HG03520 (cell line): ENCODE results near the gene RAP1GDS1.
A peak's percentile ranks its signal among the peaks of the same experiment; 100 is the strongest.
"Not testable (repeated sequence)": the region's sequence is repeated elsewhere in the genome, so short reads cannot be mapped to it uniquely, and the experiment has no call there.

Experiments
- ATAC-seq: cut with Tn5 transposase; IDR thresholded peaks from one replicate; pipeline ENCODE4 v1.9.1; 2021; ENCODE audit warnings: mild to moderate bottlenecking, moderate library complexity; ENCODE audit not compliant: unreplicated experiment

RAP1GDS1 gene

DNA sequence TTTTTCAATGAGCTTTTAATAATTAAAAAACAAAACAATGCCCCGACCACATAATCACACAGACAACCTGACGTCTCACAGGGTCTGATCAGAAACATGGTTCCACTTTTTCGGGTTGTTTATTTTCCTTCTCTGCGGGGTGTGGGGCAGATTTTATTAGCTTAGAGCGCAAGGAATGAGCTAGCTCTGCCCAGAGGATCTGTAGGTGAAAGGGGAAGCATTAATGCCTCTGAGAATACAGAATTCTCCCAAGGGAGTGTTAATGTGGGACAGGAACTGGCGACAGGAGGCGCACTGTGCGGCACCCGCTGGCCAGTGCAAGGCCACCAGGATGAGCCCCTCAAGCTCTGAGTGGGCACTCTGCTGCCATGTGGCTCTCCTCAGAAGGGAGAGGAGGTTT is 215.7 kb downstream of the RAP1GDS1 start:
- no peak for ATAC-seq

DNA sequence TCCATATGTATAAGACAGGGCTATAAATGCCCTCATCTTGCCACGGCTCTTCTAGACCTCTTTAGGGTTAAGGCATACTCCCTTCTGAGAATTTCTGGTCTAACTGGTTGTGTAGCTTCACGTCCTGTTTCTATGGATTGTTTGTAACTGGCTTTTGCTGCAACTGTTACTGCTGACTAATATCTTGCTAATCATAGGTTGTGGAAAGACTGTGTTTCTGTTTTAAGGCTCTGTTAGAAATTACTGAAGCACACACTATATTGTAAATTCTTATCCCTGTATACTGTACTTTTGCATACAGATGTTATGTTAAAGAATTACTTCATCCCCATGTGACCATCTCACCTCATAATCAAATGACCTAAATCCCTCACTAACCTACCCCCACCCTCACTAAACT is 218.4 kb downstream of the RAP1GDS1 start:
- not testable (repeated sequence) for ATAC-seq

- no peak for ATAC-seq
Measured at GRCh38 chr4:98480535-98480934, 219.4 kb downstream of the RAP1GDS1 start.

GRCh38 chr4:98481167-98481566 is 220.0 kb downstream of the RAP1GDS1 start:
- no peak for ATAC-seq

DNA sequence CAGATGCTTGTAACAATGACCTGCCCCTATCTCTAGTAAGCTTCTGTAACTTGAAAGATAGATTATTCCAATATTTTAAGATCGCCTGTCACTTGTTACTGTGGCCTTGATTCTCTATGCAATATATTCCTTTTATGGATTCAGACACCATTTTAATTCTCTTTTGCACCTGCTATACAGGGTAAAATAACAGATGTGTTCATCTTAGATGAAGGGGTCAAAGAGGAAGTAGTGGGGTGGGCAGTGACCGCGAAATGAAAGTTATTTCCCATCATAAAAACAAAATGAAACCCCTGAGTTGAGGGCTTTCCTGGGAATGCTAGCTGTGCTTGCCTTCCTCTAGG is 221.3 kb downstream of the RAP1GDS1 start:
- no peak for ATAC-seq

- ATAC-seq = peak; percentile 92
Measured at GRCh38 chr4:98482847-98483806, 221.9 kb downstream of the RAP1GDS1 start.

- no peak for ATAC-seq
Measured at GRCh38 chr4:98484031-98484430, 222.8 kb downstream of the RAP1GDS1 start.

- ATAC-seq = no peak
Measured at GRCh38 chr4:98485816-98486345, 224.7 kb downstream of the RAP1GDS1 start.

DNA sequence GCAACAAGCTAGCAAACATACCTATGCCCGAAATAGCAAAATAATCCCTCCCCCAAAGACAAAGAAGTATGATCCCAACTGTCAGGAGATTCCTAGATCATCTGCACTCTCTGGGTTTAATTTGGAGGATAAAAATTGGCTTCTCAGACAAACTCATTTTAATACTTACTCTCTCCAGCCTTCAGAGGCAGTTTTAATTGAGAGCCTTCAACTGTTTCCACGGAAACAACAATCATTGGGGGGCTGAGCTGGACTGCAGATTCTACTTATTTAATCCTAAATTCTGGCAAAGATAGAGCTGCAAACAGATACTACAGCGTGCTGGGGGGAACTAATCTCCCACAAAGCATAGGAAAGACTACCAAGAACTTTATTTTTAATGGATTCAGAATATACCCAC is 229.1 kb downstream of the RAP1GDS1 start:
- no peak for ATAC-seq

DNA sequence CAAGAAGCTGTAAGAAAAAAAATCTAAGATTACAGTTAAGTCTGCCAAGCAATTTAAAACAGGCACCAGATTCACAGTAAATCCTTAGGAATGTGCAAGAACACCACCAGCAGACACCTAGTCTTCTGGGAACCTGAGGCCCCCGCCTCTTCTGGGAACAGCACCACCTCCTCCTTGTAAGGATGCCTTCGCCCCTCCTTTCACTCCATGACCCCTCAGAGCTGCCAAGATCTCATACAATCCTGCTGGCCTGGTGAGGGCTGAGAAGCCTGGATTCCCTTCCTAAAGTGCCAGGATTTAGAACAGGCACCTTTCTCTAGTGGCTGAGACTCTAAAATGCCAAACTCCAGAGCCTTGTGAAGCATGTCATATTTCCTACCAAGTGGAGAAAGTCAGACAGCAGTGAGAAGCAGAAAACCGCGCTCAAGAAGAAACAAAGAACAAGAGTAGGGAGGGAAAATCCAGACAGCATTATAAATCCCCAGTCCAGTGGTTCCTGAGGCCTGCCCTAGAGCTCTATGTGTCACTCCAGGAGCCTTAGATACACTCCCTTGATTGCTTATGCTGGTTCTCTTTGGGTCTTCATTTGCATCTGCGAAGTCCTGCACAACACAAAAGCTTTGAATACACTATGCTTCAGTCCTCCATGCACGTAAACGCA is 230.8 kb downstream of the RAP1GDS1 start:
- ATAC-seq = no peak

DNA sequence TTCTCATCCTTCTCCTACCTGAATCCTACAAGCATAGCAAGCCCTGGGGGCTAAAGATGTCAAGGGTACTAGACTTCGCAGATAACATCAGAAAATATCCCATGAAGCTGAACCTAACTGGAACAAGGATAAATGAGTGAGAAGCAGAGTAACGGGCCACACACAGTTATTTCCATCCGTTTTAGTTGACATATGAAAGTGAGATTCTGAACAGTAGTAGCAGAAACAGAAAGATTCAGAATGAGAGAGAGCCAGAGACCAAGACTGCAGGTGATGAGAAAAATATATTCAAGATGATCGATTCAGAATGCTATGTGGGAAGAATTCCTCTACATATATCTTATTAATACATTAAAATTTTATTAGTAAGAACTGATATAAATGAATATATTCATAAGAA is 232.1 kb downstream of the RAP1GDS1 start:
- peak; percentile 87 for ATAC-seq
